ENCODE measurements around the gene CCNT1. TPM values are rescaled to one million over a fixed set of nuclear protein-coding genes. Genes with fewer than 3 reads are reported as not detected.

Gene CCNT1
- 11.0 and 12.5 TPM in 2 replicates for total RNA-seq

DNA sequence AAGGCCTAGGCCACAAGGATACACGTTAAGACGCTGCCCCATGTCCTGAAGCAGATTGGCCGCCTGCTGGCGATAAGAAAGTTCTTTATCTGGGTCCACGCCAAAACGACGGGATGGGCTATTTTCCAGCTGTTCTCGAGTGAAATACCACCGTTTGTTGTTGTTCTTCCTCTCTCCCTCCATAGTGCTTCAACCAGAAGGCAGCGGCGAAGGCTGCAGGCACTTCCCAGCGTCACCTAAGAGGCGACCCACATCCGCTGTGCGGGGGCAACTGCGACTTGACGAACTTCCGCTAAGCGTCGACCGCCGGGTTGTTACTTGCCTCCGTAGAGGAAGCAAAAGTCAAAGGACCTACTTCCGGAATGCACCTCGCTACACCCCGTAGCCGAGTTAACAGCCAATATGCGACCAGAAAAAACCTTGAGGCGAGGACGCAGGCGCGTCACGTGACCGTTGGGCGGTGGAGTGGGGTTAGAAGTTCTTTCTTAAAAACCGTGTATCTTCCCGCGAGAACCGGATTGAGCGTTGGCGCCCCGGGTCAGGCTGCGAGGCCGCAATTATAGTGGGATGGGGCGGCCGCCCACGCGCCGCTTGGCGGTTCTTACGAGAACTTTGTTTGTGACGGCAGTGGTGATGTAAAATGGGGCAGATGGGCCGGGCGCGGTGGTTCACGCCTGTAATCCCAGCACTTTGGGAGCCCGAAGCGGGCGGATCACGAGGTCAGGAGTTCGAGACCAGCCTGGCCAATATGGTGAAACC, at the start of gene CCNT1:
Gene CCNT1, minus strand, starts transcription at position 215 of the 759 bp plus-strand sequence. Its CDS starts 32 bp downstream, at position 183.

DNA sequence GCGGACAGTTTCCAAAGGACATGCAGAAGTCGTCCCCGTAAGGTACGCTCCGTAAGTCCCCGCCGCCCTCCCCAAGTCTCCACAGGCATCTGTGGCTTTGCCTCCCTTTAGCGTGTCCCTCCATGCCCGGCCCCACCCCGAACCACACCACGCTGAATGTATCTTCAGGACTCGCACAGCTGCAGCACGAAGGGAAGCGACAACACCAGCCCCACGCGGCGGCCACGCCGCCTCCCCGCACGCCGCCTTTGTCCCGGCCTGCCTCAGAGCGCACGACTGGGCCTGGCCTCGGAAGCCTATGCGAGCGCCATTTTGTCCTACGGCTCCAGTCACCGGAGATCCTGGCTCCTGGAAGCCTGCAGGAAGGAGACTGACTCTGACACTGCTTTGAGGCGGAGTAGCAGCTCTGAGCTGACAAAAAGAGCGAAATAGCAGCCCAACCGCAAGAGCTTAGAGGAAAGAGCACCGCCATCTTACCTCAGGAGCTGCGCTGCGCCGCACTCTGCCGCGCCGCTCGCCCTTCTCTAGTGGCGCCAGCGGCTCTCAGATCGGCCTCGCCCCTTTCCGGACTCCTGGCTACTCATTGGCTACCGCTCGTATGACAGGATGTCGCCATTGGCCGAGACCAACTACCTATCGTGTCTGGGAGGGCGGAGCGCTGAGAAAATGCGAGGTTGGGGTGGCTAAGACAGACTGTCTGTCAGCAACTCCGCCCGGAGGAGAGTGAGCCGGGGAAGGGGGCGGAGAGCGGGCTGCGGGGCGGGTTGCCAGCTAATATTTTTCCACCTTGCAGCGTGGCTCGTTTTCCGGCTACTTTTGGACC, 34.6 kb downstream of the CCNT1 start, which contains the start of gene KANSL2:
Gene KANSL2, minus strand, starts transcription at position 529 of the 823 bp plus-strand sequence. CDS start 606 bp downstream, outside the sequence.

Other genes with a start within 250 kb of the CCNT1 start
- gene ANP32D, start 244.1 kb downstream of the CCNT1 start, total RNA-seq, result not detected in 2 replicates
- gene C12orf54, start 234.2 kb downstream of the CCNT1 start, total RNA-seq, result not detected in 2 replicates
- not detected in 2 replicates for gene OR8S1, start 191.1 kb downstream of the CCNT1 start, total RNA-seq
- gene LALBA, start 146.7 kb downstream of the CCNT1 start, total RNA-seq, result not detected in 2 replicates
- gene KANSL2, start 34.5 kb downstream of the CCNT1 start, total RNA-seq, result 17.8 and 24.4 TPM in 2 replicates
- gene ADCY6, start 72.4 kb upstream of the CCNT1 start, total RNA-seq, result 16.9 and 19.7 TPM in 2 replicates
- 9.0 and 19.5 TPM in 2 replicates for gene CACNB3, start 101.8 kb upstream of the CCNT1 start, total RNA-seq
- gene DDX23, start 135.5 kb upstream of the CCNT1 start, total RNA-seq, result 73.7 and 74.7 TPM in 2 replicates
- gene RND1, start 149.2 kb upstream of the CCNT1 start, total RNA-seq, result 4.1 and 5.3 TPM in 2 replicates
- 25.8 and 28.5 TPM in 2 replicates for gene FKBP11, start 208.8 kb upstream of the CCNT1 start, total RNA-seq
- gene ARF3, start 240.8 kb upstream of the CCNT1 start, total RNA-seq, result 109 and 119 TPM in 2 replicates

Measured in mammary microvascular endothelial cell (primary cell).